HG03442 (cell line): ENCODE data around the gene TCEAL6.
"Not testable (repeated sequence)": the region's sequence is repeated elsewhere in the genome, so short reads cannot be mapped to it uniquely, and the experiment has no call there.

Source experiments
- ATAC-seq: cut with Tn5 transposase; IDR thresholded peaks from one replicate; pipeline ENCODE4 v1.9.1; 2021; ENCODE audit warnings: mild to moderate bottlenecking, moderate library complexity; ENCODE audit not compliant: unreplicated experiment

Gene TCEAL6

DNA sequence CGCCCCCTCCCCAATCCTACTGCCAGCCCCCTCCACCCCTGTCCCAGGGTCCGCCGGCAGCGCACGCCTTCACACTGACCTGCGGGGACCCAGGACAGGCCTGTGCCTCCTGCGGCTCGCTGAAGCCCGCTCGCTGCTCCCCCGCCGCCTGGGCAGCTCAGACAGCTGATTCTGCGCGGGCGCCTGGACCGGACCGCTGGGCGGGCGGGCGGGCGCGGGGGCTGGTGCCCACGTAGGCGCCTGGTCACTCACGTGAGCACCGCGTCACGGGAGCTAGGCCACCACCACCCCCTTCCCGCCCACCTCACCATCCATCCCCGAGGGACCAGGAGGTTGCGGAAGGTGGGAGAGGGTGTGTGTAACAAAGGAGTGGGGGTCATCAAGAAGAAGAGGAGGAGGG lies at the start of gene TCEAL6:
Gene TCEAL6 (minus strand): TSS at position 208 of the 400 bp plus-strand sequence.
- ATAC-seq: not testable (repeated sequence)

GRCh38 chrX:102185967-102186720 lies 43.9 kb upstream of the TCEAL6 start:
- ATAC-seq: no peak

GRCh38 chrX:102155806-102156179 lies 13.5 kb upstream of the TCEAL6 start, which contains the start of gene BEX5:
TSS of gene BEX5 (minus strand) at chrX:102155977. CDS start at chrX:102154265, 1,712 bp downstream.
- peak; percentile 97 for ATAC-seq

GRCh38 chrX:102154900-102155805 lies 12.9 kb upstream of the TCEAL6 start:
- peak; percentile 32 for ATAC-seq

- no peak for ATAC-seq
Observed at GRCh38 chrX:102154218-102154860, 12.1 kb upstream of the TCEAL6 start.

GRCh38 chrX:102141631-102142030 lies 650 bp downstream of the TCEAL6 start:
- not testable (repeated sequence) for ATAC-seq

- ATAC-seq: not testable (repeated sequence)
Observed at GRCh38 chrX:102140876-102141275, 1.4 kb downstream of the TCEAL6 start.

- no peak for ATAC-seq
Observed at GRCh38 chrX:102138064-102138463, 4.2 kb downstream of the TCEAL6 start.

DNA sequence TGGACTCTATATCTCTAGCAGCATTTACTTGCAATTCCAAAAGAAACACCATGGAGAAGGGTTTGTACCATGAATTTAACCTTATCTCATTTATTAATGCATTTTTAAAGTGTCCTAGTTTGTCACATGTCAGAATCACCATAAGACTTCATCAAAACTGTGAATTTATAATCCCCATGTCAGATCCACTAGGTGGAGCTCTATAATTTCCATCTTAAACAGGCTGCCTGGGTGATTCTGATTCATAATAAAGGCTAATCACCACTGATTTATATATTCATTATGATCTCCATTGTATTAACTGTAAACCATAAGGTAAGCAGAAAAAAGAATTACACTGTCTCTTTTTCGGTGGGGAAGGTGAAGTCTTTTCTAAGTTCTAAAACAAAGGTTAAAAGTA lies 12.8 kb downstream of the TCEAL6 start:
- no peak for ATAC-seq

GRCh38 chrX:102126863-102127262 lies 15.4 kb downstream of the TCEAL6 start:
- no peak for ATAC-seq

DNA sequence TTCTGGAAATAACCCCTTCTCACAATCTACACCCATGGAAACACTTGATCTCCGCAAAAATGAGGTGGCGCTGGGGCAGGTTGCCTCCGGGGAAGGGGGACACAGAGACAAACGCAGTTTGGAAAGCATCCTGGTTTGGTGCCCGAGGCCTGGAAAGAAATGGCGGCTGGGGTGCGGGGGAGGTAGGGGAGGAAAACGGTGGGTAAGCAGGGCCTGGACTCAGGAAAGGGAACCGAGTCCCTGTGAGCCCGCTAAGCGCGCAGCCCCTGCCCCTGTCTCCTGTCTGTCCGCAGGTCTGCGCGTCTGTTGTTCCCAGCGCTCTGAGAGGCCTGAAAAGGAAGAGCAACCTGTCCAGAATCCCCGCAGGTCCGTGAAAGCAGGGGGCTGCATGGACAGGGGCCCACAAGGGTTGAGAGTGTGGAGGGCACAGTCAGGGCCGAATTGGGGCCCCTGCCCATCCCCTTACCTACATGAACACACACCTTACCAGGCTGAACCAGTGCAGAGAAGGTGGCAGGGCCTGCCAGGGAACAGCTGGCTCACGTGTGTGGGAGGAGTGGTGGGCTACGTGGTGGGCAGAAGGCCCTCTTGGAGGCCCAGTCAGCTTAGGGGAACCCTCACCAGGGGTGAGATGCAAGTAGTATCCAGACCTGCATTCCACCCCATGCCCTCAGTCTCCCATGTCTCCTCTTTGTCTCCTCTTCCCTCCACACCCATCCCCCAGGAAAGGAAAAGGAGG lies 16.0 kb downstream of the TCEAL6 start:
- not testable (repeated sequence) for ATAC-seq

DNA sequence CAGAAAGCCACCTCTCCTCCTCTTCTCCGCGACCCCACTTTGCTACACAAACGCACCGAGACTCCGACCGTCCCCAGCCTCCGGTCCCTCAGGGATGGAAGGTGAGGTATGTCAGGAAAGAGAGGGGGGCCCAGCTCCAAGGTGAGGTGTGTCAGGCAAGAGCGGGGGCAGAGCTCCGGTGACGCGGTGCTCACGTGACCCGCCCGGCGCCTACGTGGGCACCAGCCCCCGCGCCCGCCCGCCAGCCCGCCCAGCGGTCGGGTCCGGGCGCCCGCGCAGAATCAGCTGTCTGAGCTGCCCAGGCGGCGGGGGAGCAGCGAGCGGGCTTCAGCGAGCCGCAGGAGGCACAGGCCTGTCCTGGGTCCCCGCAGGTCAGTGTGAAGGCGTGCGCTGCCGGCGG lies 16.8 kb downstream of the TCEAL6 start, which contains the start of gene TCEAL2:
Gene TCEAL2 (plus strand): TSS at position 244 of the 400 bp plus-strand sequence. CDS start 1,152 bp downstream, outside the sequence.
- ATAC-seq: not testable (repeated sequence)

- not testable (repeated sequence) for ATAC-seq
Observed at GRCh38 chrX:102125014-102125413, 17.3 kb downstream of the TCEAL6 start.

GRCh38 chrX:102115748-102116147 lies 26.5 kb downstream of the TCEAL6 start:
- ATAC-seq: no peak

GRCh38 chrX:102113367-102113766 lies 28.9 kb downstream of the TCEAL6 start:
- no peak for ATAC-seq
